Stimulated activated naive CD4-positive, alpha-beta T cell (primary cell): ENCODE measurements around the gene ISCU.

ENCODE experiments used
- DNase-seq, 6 experiments: peaks; one replicate each; lab custom pipeline; 2025; lab: John Stamatoyannopoulos, UW

ISCU gene

GRCh38 chr12:108562348-108563135, at the start of gene ISCU:
Gene ISCU (plus strand): TSS chr12:108562596. CDS start chr12:108562623, 27 bp downstream.
- peak; percentile 95 to 99 (median 98) for DNase-seq

GRCh38 chr12:108514468-108514972, 47.9 kb upstream of the ISCU start:
- no peak for DNase-seq

GRCh38 chr12:108514973-108515814, 47.2 kb upstream of the ISCU start, which contains the start of gene FICD:
Gene FICD (plus strand): TSS chr12:108515277. CDS start chr12:108516973, 1,696 bp downstream.
- peak; percentile 96 to 100 (median 98) for DNase-seq

GRCh38 chr12:108515916-108516315, 46.5 kb upstream of the ISCU start:
- no peak for DNase-seq

- no peak for DNase-seq
These were observed 45.7 kb upstream of the ISCU start for GRCh38 chr12:108516511-108517275.

GRCh38 chr12:108517288-108518100, 44.9 kb upstream of the ISCU start:
- DNase-seq = no peak

GRCh38 chr12:108518101-108518715, 44.2 kb upstream of the ISCU start:
- no peak for DNase-seq

- no peak for DNase-seq
These were observed 43.5 kb upstream of the ISCU start for GRCh38 chr12:108518716-108519496.

GRCh38 chr12:108519558-108519957, 42.8 kb upstream of the ISCU start:
- no peak for DNase-seq

GRCh38 chr12:108523365-108523764, 39.0 kb upstream of the ISCU start:
- no peak for DNase-seq

- DNase-seq = no peak
These were observed 36.7 kb upstream of the ISCU start for GRCh38 chr12:108525681-108526080.

GRCh38 chr12:108526482-108527165, 35.8 kb upstream of the ISCU start:
- no peak for DNase-seq

- DNase-seq = no peak
These were observed 35.3 kb upstream of the ISCU start for GRCh38 chr12:108527166-108527496.

GRCh38 chr12:108530161-108530560, 32.2 kb upstream of the ISCU start:
- DNase-seq = no peak

GRCh38 chr12:108531929-108532848, 30.2 kb upstream of the ISCU start:
- no peak for DNase-seq

GRCh38 chr12:108538146-108538545, 24.2 kb upstream of the ISCU start:
- DNase-seq = no peak

GRCh38 chr12:108538616-108539195, 23.7 kb upstream of the ISCU start:
- no peak for DNase-seq

GRCh38 chr12:108542320-108542719, 20.1 kb upstream of the ISCU start:
- no peak for DNase-seq
